Measurements from ENCODE around the gene COMT.

GRCh38 chr22:20009018-20009491 lies 67.5 kb downstream of the COMT start:
- TF ChIP-seq POLR2A (IDR thresholded peaks at IDR 0.05) (no peak), CTCF (IDR thresholded peaks at IDR 0.05) (no peak), POLR2AphosphoS5 (IDR thresholded peaks at IDR 0.05) (no peak), EP300 (IDR thresholded peaks at IDR 0.05) (no peak)
